ENCODE data around the gene TIMM10B. TPM values are rescaled to one million over a fixed set of nuclear protein-coding genes. Genes with fewer than 3 reads are reported as not detected.

TIMM10B gene
- total RNA-seq, 4 donors from 2014 or later: 37.1 to 66.6 (median 51.7) TPM

DNA sequence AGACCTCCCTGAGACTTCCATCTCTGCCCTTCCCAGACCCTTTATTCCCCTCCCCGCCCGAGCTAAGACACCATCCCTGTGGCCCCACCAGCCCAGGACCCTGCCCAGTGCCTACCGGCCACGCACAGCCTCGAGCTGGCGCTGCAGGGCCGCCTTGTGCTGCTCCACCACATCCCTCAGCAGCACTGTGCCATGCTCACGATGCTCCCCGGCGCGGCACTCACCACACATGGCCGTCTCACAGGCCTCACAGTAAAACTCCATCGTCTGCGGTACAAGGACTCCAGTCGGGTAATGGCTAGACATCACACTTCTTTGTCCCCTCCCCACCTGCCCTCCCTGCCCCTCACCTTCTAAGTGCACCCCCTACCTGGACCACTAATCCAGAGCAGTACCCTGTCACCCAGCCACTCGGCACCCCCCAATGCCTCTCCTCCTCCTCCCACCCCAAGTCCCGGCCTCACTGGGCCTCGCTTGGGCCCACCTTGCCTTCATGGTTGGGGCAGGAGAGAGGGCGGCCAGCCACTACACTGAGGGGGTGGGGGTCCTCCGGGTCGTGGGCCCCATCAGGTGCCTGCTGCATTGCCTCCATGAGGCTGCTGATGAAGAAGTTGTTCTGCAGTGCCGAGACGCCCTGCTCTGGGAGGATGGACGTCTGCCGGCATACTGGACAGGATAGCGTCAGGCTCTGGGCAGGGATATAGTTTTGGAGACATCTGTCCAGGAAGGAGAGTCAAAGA is 23.6 kb upstream of the TIMM10B start:
- H3K9me3 ChIP-seq: no peaks in the 10 kb centered on the region
- TF ChIP-seq EP300 (IDR thresholded peaks at IDR 0.05): no peak
- no peaks in the 10 kb centered on the region for H3K4me1 ChIP-seq
- H3K36me3 ChIP-seq: peaks cover 4 to 98% (median 14%) of the 10 kb centered on the region in 3 donors
- no peaks in the 10 kb centered on the region for H3K27me3 ChIP-seq
- no peak overlapping the region for H3K27ac ChIP-seq
- H3K4me3 ChIP-seq: no peak overlapping the region
- no peak for DNase-seq (ENCODE audit: low spot score in 2 of 2)
- 95 to 97% methylated on average over 26 of the region's 26 CpGs for WGBS, 2 donors

DNA sequence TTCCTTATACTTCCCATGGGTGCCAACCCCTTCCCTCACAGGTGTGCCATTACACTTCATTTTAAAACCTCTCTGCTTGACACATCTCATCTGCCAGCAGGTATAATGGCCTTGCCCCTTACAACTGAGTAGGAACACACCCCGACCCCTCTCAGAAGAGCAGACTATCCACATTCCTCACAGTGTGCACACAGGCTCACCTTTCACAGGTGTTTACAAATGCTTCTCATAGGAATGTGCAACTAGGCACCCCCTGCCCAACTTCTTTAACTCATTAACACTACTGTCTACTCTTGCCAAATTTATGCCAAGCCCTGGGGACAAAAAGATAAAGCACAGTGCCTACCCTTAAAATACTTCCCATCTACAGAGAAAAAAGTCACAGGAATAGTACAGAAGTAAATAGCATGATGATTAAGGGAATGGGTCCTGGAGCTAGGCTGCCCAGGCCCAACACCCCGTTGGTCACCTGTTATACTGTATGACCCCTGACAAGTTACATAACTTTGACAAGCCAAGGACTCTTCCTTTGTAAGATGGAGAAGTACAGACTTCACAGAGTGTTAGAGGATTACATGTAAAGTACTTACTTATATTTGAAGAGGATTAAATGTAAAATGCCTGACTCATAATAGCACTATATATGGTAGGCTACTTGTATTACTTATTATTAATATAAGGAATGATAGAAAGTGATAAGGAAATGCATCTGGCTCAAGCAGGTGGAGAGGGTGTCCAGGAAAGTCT is 22.8 kb upstream of the TIMM10B start:
- WGBS, 2 donors: 88 to 89% methylated on average over 2 of the region's 2 CpGs
- TF ChIP-seq POLR2A (IDR thresholded peaks at IDR 0.05) (no peak), EP300 (IDR thresholded peaks at IDR 0.05) (no peak)
- TF ChIP-seq, protein P1, sequence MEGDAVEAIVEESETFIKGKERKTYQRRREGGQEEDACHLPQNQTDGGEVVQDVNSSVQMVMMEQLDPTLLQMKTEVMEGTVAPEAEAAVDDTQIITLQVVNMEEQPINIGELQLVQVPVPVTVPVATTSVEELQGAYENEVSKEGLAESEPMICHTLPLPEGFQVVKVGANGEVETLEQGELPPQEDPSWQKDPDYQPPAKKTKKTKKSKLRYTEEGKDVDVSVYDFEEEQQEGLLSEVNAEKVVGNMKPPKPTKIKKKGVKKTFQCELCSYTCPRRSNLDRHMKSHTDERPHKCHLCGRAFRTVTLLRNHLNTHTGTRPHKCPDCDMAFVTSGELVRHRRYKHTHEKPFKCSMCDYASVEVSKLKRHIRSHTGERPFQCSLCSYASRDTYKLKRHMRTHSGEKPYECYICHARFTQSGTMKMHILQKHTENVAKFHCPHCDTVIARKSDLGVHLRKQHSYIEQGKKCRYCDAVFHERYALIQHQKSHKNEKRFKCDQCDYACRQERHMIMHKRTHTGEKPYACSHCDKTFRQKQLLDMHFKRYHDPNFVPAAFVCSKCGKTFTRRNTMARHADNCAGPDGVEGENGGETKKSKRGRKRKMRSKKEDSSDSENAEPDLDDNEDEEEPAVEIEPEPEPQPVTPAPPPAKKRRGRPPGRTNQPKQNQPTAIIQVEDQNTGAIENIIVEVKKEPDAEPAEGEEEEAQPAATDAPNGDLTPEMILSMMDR (IDR thresholded peaks at IDR 0.05): no peak
- Histone ChIP-seq H3K4me3 (no peak overlapping the region), H3K27ac (no peak overlapping the region), H3K36me3 (peaks cover 4 to 95% (median 14%) of the 10 kb centered on the region in 3 donors), H3K4me1 (no peaks in the 10 kb centered on the region), H3K9me3 (no peaks in the 10 kb centered on the region), H3K27me3 (no peaks in the 10 kb centered on the region)
- DNase-seq (ENCODE audit: low spot score in 2 of 2): no peak

DNA sequence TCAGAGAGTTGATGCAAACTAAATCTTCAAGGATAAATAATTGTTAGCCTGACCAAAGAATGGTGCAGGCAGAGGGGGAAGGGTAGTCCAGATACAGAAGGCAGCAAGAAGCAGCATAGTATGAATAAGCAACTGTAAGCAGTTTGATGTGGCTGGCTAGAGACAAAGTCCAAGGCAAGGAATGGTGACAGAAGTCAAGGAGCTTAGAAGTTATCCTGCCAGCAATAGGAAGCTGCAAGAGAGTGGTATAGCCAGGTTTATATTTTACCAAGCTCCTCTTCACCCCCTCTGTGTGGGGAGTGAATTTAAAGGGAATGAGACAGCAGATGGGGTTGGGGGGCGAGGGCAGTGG is 22.2 kb upstream of the TIMM10B start:
- Histone ChIP-seq H3K27ac (no peak overlapping the region), H3K27me3 (no peaks in the 10 kb centered on the region), H3K9me3 (no peaks in the 10 kb centered on the region), H3K4me3 (no peak overlapping the region), H3K4me1 (no peaks in the 10 kb centered on the region), H3K36me3 (peaks cover 4 to 95% (median 14%) of the 10 kb centered on the region in 3 donors)
- WGBS, 2 donors: 73 to 84% methylated on average over 1 of the region's 1 CpG
- DNase-seq (ENCODE audit: low spot score in 2 of 2): no peak
- no peak for TF ChIP-seq POLR2A (IDR thresholded peaks at IDR 0.05)
- TF ChIP-seq, protein P1 (IDR thresholded peaks at IDR 0.05): no peak
- TF ChIP-seq EP300 (IDR thresholded peaks at IDR 0.05): no peak

DNA sequence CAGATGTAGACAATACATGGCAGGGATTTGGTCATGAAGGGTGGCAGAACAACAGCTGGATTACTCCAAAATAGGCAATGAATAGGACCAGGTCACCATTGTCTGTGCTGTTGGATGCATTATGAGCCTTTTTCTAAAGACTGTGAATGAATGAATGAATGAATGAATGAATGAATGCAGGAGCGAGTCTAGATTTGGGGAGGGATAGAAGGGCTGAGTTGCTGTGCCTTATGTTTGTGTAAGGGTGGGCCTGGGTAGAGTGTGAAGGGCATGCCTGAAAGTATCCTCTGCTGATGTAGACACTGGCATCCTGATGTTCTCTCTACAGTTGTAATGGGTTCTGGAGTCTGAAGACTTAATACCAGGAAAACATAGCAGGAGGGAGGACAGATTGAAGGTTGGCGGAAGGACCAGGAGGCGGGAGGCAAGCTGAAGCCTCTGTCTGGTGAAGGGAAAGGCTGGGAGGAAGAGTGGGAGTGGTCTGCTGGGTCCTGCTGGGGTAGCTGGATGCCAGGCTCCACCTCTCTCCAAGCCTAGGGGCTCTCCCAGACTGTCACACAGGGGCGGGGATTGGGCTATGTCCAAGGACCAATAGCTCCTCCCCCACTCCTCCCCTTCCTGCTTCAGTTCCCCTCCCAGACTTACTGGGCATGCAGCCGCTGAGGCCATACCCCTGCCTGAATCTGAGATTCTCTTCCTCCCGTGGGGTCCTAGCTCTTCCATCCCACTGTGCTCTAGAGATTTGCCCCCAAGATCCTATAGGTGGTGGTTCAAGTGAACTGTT is 12.4 kb upstream of the TIMM10B start:
- no peaks in the 10 kb centered on the region for H3K27me3 ChIP-seq
- 9 to 13% methylated on average over 6 of the region's 6 CpGs for WGBS, 2 donors
- TF ChIP-seq POLR2A (IDR thresholded peaks at IDR 0.05) (no peak), EP300 (IDR thresholded peaks at IDR 0.05) (no peak)
- TF ChIP-seq, protein P1 (IDR thresholded peaks at IDR 0.05): no peak
- peak overlapping the region in 3 of 4 donors; percentile 54 to 63 (median 62) for H3K27ac ChIP-seq
- H3K9me3 ChIP-seq: no peaks in the 10 kb centered on the region
- H3K36me3 ChIP-seq: peaks cover 0 to 20% (median 0%) of the 10 kb centered on the region in 3 donors
- DNase-seq (ENCODE audit: low spot score in 2 of 2): peak; percentile 76 to 90
- peaks cover 0 to 38% (median 12%) of the 10 kb centered on the region in 4 donors for H3K4me1 ChIP-seq
- no peak overlapping the region for H3K4me3 ChIP-seq

DNA sequence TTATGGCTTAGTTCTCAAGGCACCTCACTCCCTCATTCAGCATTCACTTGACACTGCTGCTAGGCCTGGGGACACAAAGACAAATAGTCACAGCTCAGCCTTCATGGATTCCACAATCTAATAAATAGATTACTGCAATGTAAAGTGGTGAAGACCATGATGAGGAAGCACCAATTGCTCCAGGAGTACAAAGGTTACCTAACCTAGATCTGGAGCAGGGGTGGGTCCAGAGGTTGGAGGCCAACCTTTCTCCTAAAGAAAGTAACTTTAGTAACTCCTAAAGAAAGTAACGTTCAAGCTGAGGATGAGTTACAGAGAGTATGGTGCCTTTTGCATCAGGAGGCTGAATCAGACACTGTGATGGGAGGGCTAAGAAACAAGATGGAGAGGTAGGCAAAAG is 11.7 kb upstream of the TIMM10B start:
- H3K9me3 ChIP-seq: no peaks in the 10 kb centered on the region
- TF ChIP-seq, protein P1 (IDR thresholded peaks at IDR 0.05): no peak
- no peak for TF ChIP-seq EP300 (IDR thresholded peaks at IDR 0.05)
- no peak for TF ChIP-seq POLR2A (IDR thresholded peaks at IDR 0.05)
- WGBS, 2 donors: 89 to 91% methylated on average over 1 of the region's 1 CpG
- DNase-seq (ENCODE audit: low spot score in 2 of 2): no peak
- H3K27ac ChIP-seq: peak overlapping the region in 3 of 4 donors; percentile 54 to 63 (median 62)
- H3K4me1 ChIP-seq: peaks cover 0 to 43% (median 12%) of the 10 kb centered on the region in 4 donors
- no peak overlapping the region for H3K4me3 ChIP-seq
- no peaks in the 10 kb centered on the region for H3K27me3 ChIP-seq
- peaks cover 0 to 13% (median 0%) of the 10 kb centered on the region in 3 donors for H3K36me3 ChIP-seq
